OCI-M2 (cell line): ENCODE results near the gene TNN.

Experiments
- DNase-seq: peaks from one replicate; lab custom pipeline; 2025; ENCODE audit not compliant: unreplicated experiment; lab: John Stamatoyannopoulos, UW

TNN gene

GRCh38 chr1:175172503-175172902 is 104.9 kb downstream of the TNN start:
- no peak for DNase-seq

- no peak for DNase-seq
Observed at GRCh38 chr1:175173531-175173930, 105.9 kb downstream of the TNN start.

- DNase-seq, result no peak
Observed at GRCh38 chr1:175174309-175175102, 106.9 kb downstream of the TNN start.

- DNase-seq, result no peak
Observed at GRCh38 chr1:175176246-175176645, 108.6 kb downstream of the TNN start.

- no peak for DNase-seq
Observed at GRCh38 chr1:175178056-175178455, 110.4 kb downstream of the TNN start.

- no peak for DNase-seq
Observed at GRCh38 chr1:175178456-175178855, 110.8 kb downstream of the TNN start.

- DNase-seq, result no peak
Observed at GRCh38 chr1:175179837-175180590, 112.4 kb downstream of the TNN start.

- DNase-seq, result no peak
Observed at GRCh38 chr1:175182201-175182746, 114.6 kb downstream of the TNN start.

- DNase-seq, result no peak
Observed at GRCh38 chr1:175183586-175183985, 116.0 kb downstream of the TNN start.

- no peak for DNase-seq
Observed at GRCh38 chr1:175185903-175186302, 118.3 kb downstream of the TNN start.

- DNase-seq, result no peak
Observed at GRCh38 chr1:175186433-175187160, 119.0 kb downstream of the TNN start.

GRCh38 chr1:175188936-175189335 is 121.3 kb downstream of the TNN start:
- DNase-seq, result no peak

- no peak for DNase-seq
Observed at GRCh38 chr1:175191659-175192058, 124.0 kb downstream of the TNN start.

- DNase-seq, result no peak
Observed at GRCh38 chr1:175192111-175192629, 124.5 kb downstream of the TNN start.

- DNase-seq, result no peak
Observed at GRCh38 chr1:175192630-175193526, 125.2 kb downstream of the TNN start, which contains the start of gene KIAA0040. TSS of gene KIAA0040 (minus strand) at chr1:175192776. CDS start at chr1:175161013, 31,763 bp downstream.

GRCh38 chr1:175193527-175193910 is 125.9 kb downstream of the TNN start:
- no peak for DNase-seq

GRCh38 chr1:175195281-175195680 is 127.6 kb downstream of the TNN start:
- DNase-seq, result no peak

GRCh38 chr1:175195798-175196197 is 128.2 kb downstream of the TNN start:
- no peak for DNase-seq

- DNase-seq, result no peak
Observed at GRCh38 chr1:175197531-175197930, 129.9 kb downstream of the TNN start.
